Hepatocyte (in vitro differentiated cells): ENCODE measurements around the gene PSME1. TPM values are rescaled to one million over a fixed set of nuclear protein-coding genes. Genes with fewer than 3 reads are reported as not detected.
A peak's percentile ranks its signal among the peaks of the same experiment; 100 is the strongest.

Source experiments
- DNase-seq: peaks from one replicate; pipeline ENCODE4 v3.0.0-alpha.2; 2016; ENCODE audit warnings: low spot score
- H2AFZ ChIP-seq: fragments of 200-600 bp; sonication (generic); 2 replicates; pipeline ENCODE4 v1.6.0; 2016; ENCODE audit warnings: antibody characterized with exemption, mild to moderate bottlenecking
- H3K27ac ChIP-seq: fragments of 200-600 bp; sonication (generic); 2 replicates; pipeline ENCODE4 v1.5.1; 2016; ENCODE audit warnings: mild to moderate bottlenecking
- H3K27me3 ChIP-seq: fragments of 200-600 bp; sonication (generic); 2 replicates; pipeline ENCODE4 v1.6.1; 2016
- H3K36me3 ChIP-seq: fragments of 200-600 bp; sonication (generic); replicated peaks from 2 replicates; pipeline ENCODE4 v1.5.1; 2016; ENCODE audit warnings: low read depth; ENCODE audit not compliant: insufficient read depth
- H3K4me1 ChIP-seq: fragments of 200-600 bp; sonication (generic); 2 replicates; pipeline ENCODE4 v1.5.1; 2016; ENCODE audit warnings: mild to moderate bottlenecking, moderate library complexity; ENCODE audit not compliant: insufficient read depth
- H3K4me2 ChIP-seq: fragments of 200-600 bp; sonication (generic); 2 replicates; pipeline ENCODE4 v1.6.0; 2016
- H3K4me3 ChIP-seq: fragments of 200-600 bp; sonication (generic); 2 replicates; pipeline ENCODE4 v1.5.1; 2016; ENCODE audit warnings: mild to moderate bottlenecking
- H3K79me2 ChIP-seq: fragments of 200-600 bp; sonication (generic); 2 replicates; pipeline ENCODE4 v1.6.0; 2017; ENCODE audit warnings: mild to moderate bottlenecking
- H3K9me2 ChIP-seq: fragments of 200-600 bp; sonication (generic); replicated peaks from 2 replicates; pipeline ENCODE4 v1.6.0; 2017; ENCODE audit warnings: mild to moderate bottlenecking; ENCODE audit not compliant: insufficient read depth
- H3K9me3 ChIP-seq: fragments of 200-600 bp; sonication (generic); 2 replicates; pipeline ENCODE4 v1.5.1; 2016; ENCODE audit warnings: low read depth, mild to moderate bottlenecking
- H4K20me1 ChIP-seq: fragments of 200-600 bp; sonication (generic); 2 replicates; pipeline ENCODE4 v1.6.0; 2016; ENCODE audit warnings: mild to moderate bottlenecking; ENCODE audit not compliant: insufficient read depth, poor library complexity, severe bottlenecking
- CTCF ChIP-seq: fragments of 200-600 bp; sonication (generic); IDR thresholded peaks from 2 replicates; pipeline ENCODE4 v1.5.1; 2016; ENCODE audit warnings: antibody characterized with exemption, mild to moderate bottlenecking; ENCODE audit not compliant: poor library complexity
- EZH2 ChIP-seq: fragments of 200-600 bp; sonication (generic); IDR thresholded peaks from 2 replicates; pipeline ENCODE4 v1.6.1; 2016; ENCODE audit warnings: antibody characterized with exemption, mild to moderate bottlenecking, borderline replicate concordance
- EZH2phosphoT487 ChIP-seq: fragments of 200-600 bp; sonication (generic); IDR thresholded peaks from one replicate; pipeline ENCODE4 v1.6.1; 2018; ENCODE audit warnings: antibody characterized with exemption, mild to moderate bottlenecking, low read depth, moderate library complexity; ENCODE audit not compliant: unreplicated experiment, severe bottlenecking
- WGBS: methylation state at CpG from one replicate; pipeline ENCODE4 v1.1.6; 2016; ENCODE audit warnings: low lambda C conversion rate; ENCODE audit errors: missing lambda C conversion rate; 5-methylcytosine and 5-hydroxymethylcytosine counted together
- polyA plus RNA-seq: library from polyadenylated mRNA; unstranded; fragments of >200 nt; fragmentation: Nextera tagmentation; extraction: Ambion mirVana; gene quantifications from 2 replicates; pipeline ENCODE4 v1.2.1, GENCODE V29; 2016
- total RNA-seq: library from RNA; depleted of rRNA; stranded (reverse); fragments of >200 nt; gene quantifications from 2 replicates; pipeline ENCODE4 v1.2.3, GENCODE V29; 2014

Gene PSME1
- total and polyA plus RNA-seq, 2 experiments from 2014 or later = 123 to 238 TPM

- peaks cover 5% of the 10 kb centered on the region for H3K4me1 ChIP-seq
- H3K4me2 ChIP-seq = no peak overlapping the region
- H3K27me3 ChIP-seq = no peaks in the 10 kb centered on the region
- H3K79me2 ChIP-seq = peaks cover 25% of the 10 kb centered on the region
- TF ChIP-seq EZH2 (no peak), EZH2phosphoT487 (no peak), CTCF (no peak)
- no peak overlapping the region for H3K4me3 ChIP-seq
- WGBS = 97% methylated on average over 12 of the region's 12 CpGs
- no peak overlapping the region for H3K27ac ChIP-seq
- peaks cover 2% of the 10 kb centered on the region for H3K36me3 ChIP-seq
- H2AFZ ChIP-seq = no peak overlapping the region
- H4K20me1 ChIP-seq = no peaks in the 10 kb centered on the region
- no peaks in the 10 kb centered on the region for H3K9me2 ChIP-seq
- no peak for DNase-seq
- H3K9me3 ChIP-seq = no peaks in the 10 kb centered on the region
Observed at GRCh38 chr14:24177041-24177825, 41.2 kb downstream of the PSME1 start.

- H3K4me1 ChIP-seq = peaks cover 3% of the 10 kb centered on the region
- H4K20me1 ChIP-seq = no peaks in the 10 kb centered on the region
- TF ChIP-seq EZH2 (no peak), EZH2phosphoT487 (no peak), CTCF (no peak)
- peaks cover 2% of the 10 kb centered on the region for H3K36me3 ChIP-seq
- H3K79me2 ChIP-seq = peaks cover 19% of the 10 kb centered on the region
- no peak overlapping the region for H3K4me2 ChIP-seq
- WGBS = 92% methylated on average over 7 of the region's 14 CpGs
- no peak for DNase-seq
- no peak overlapping the region for H3K27ac ChIP-seq
- H2AFZ ChIP-seq = no peak overlapping the region
- H3K27me3 ChIP-seq = no peaks in the 10 kb centered on the region
- no peak overlapping the region for H3K4me3 ChIP-seq
- no peaks in the 10 kb centered on the region for H3K9me3 ChIP-seq
- H3K9me2 ChIP-seq = no peaks in the 10 kb centered on the region
Observed at GRCh38 chr14:24177891-24178290, 41.9 kb downstream of the PSME1 start.

GRCh38 chr14:24178399-24179178 lies 42.6 kb downstream of the PSME1 start:
- Histone ChIP-seq H2AFZ (no peak overlapping the region), H3K79me2 (peaks cover 12% of the 10 kb centered on the region), H3K27me3 (no peaks in the 10 kb centered on the region), H3K4me3 (no peak overlapping the region), H3K36me3 (peaks cover 2% of the 10 kb centered on the region), H3K4me1 (no peaks in the 10 kb centered on the region), H4K20me1 (no peaks in the 10 kb centered on the region), H3K4me2 (no peak overlapping the region), H3K9me2 (no peaks in the 10 kb centered on the region), H3K27ac (peak overlapping the region; percentile 87), H3K9me3 (no peaks in the 10 kb centered on the region)
- TF ChIP-seq CTCF (no peak), EZH2phosphoT487 (no peak)
- DNase-seq = no peak
- WGBS = 89% methylated on average over 12 of the region's 12 CpGs
